ENCODE results near the gene HADHB.

DNA sequence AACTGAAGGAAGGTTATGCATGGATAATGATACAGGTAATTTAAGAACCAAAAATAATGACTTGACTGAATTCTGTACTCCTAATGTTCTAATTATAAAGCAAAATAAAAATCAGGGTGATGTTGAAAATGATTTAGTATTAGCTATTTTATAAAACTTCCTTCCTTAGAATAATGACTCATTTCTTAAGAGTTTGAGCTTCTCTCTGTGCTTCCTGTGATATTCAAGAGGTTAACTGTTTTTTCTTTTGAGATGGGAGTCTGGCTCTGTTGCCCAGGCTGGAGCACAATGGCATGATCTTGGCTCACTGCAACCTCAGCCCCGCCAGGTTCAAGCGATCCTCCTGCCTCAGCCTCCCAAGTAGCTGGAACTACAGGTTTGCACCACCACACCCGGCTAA, 15.1 kb upstream of the HADHB start:
- TF ChIP-seq, protein P1, sequence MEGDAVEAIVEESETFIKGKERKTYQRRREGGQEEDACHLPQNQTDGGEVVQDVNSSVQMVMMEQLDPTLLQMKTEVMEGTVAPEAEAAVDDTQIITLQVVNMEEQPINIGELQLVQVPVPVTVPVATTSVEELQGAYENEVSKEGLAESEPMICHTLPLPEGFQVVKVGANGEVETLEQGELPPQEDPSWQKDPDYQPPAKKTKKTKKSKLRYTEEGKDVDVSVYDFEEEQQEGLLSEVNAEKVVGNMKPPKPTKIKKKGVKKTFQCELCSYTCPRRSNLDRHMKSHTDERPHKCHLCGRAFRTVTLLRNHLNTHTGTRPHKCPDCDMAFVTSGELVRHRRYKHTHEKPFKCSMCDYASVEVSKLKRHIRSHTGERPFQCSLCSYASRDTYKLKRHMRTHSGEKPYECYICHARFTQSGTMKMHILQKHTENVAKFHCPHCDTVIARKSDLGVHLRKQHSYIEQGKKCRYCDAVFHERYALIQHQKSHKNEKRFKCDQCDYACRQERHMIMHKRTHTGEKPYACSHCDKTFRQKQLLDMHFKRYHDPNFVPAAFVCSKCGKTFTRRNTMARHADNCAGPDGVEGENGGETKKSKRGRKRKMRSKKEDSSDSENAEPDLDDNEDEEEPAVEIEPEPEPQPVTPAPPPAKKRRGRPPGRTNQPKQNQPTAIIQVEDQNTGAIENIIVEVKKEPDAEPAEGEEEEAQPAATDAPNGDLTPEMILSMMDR (conservative IDR thresholded peaks at IDR 0.05) = no peak
- no peak for TF ChIP-seq ZFX (IDR thresholded peaks at IDR 0.05)
